Stimulated activated naive CD4-positive, alpha-beta T cell treated with Interleukin-2 at 50 U/mL for 16 hours (primary cell): ENCODE measurements around the gene ADGRL3.

Experiments
- DNase-seq: peaks from one replicate; lab custom pipeline; 2025; lab: John Stamatoyannopoulos, UW

The ADGRL3 gene

GRCh38 chr4:61277785-61278760 lies 77.9 kb downstream of the ADGRL3 start:
- no peak for DNase-seq

DNA sequence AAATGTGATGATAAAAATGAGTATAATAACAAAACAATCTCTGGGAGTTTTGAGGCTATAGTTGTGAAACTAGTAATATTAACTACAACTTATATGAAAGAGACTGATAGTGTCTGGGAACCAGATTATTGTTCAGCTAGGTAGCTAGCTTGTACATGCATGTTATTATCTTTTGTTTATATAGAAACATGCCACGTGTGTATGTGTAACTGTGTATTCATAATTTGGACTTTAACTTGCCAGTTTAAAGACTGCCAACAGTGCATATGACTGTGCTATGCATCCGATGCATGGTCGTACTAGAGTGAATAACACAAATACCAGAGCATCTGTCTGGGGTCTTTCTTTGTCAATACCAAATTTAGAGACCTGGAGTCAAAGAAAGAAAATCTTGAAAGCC lies 92.2 kb downstream of the ADGRL3 start:
- DNase-seq: no peak

GRCh38 chr4:61293707-61294400 lies 93.7 kb downstream of the ADGRL3 start:
- DNase-seq: no peak

- DNase-seq: no peak
Observed at GRCh38 chr4:61294936-61295335, 94.8 kb downstream of the ADGRL3 start.

GRCh38 chr4:61296144-61296543 lies 96.0 kb downstream of the ADGRL3 start:
- no peak for DNase-seq

DNA sequence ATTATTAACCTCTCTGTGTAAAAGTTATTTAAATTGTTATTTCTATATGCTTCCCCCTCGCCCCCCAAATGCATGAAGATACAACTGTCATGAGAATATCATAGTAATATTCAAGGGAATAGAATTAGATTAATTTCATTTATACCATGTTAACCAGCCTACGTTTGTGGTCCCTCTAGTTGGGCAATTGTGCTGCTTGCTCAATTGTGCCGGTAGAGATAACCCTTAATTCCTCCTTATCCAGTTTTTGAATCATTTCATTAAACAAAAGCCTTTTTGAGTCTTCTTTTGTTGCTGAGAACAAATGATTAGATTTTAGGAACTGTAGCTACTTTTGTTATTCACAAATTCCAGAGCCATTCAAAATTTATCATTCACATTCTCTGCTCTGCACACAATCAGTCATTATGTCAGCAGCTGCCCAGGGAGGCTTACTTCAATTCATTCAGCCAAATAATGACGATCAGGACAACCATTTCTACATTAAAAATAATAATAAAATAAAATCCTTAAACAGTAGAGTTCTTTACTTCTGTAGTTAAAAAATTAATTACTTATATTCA lies 98.1 kb downstream of the ADGRL3 start:
- no peak for DNase-seq

DNA sequence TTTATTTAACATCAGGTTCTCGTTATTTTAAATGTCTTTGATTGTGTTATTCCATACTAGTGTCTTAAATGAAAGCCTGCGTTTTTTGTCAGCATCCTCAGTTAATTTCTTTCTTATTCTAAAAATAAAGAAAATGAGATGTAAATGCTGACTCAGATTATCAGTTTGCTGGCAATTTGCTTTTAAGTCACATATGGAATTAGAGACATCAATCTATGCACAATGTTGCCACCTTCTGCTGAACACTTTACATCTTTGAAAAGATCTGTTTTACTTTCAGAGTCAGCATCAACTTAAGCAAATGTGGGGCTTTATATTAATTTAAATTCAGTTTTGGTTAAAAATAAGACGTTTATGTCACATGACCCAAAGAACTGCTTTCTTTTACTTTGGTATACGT lies 99.2 kb downstream of the ADGRL3 start:
- no peak for DNase-seq

GRCh38 chr4:61300266-61300844 lies 100.2 kb downstream of the ADGRL3 start:
- DNase-seq: no peak

- DNase-seq: no peak
Observed at GRCh38 chr4:61301271-61301670, 101.1 kb downstream of the ADGRL3 start.

GRCh38 chr4:61308033-61308432 lies 107.9 kb downstream of the ADGRL3 start:
- no peak for DNase-seq

- no peak for DNase-seq
Observed at GRCh38 chr4:61309616-61310015, 109.5 kb downstream of the ADGRL3 start.

DNA sequence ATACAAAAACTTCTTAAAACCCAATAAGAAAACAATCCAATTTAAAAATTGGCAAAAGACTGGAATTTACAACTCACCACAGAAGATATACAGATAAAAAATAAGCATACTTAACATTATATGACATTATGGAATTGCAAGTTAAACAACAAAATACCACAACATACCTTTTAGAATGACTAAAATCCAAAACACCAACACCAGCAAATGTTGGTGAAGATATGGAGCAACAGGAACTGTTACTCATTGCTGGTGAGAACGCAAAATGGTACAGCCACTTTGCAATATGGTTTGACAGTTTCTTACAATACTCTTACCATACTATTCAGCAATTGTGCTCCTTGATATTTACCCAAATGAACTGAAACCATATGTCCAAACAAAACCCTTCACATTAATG lies 112.4 kb downstream of the ADGRL3 start:
- DNase-seq: no peak

DNA sequence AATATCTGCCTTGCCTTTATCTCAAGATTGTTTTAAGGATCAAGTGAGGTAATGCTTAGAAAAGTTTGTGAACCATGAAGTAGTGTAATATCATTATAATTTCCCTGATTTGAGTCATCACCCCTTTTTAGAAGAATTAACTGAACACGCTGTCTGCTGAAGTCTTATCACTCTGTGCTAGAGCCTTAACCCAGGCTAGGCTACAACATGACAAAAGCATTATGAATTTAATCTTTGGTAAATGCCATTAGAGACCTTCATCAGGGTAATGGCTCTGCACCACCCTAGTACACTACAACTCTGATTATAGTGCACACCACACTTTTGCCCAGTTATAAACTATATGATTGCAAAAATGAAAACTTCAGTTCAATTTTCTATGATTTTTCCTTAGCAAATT lies 118.3 kb downstream of the ADGRL3 start:
- no peak for DNase-seq

DNA sequence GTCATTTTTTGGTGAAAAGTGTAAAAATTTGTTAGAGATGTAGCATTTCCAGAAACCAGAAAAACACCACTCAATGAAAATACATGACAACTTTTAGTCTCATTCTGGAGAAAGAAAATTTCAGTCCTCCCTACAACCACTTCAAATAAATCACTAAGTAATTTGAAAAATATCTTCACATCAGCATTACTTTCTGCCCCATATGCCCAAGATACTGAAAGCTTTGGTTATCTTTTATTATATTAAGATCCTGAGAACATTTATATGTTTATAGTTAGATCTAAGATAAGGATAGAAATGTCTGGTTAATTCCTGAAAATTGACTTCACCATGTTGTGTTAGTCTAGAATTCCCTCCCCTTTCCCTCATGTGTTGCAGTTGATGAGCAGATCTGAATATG lies 119.0 kb downstream of the ADGRL3 start:
- no peak for DNase-seq

- DNase-seq: no peak
Observed at GRCh38 chr4:61320154-61320553, 120.0 kb downstream of the ADGRL3 start.

DNA sequence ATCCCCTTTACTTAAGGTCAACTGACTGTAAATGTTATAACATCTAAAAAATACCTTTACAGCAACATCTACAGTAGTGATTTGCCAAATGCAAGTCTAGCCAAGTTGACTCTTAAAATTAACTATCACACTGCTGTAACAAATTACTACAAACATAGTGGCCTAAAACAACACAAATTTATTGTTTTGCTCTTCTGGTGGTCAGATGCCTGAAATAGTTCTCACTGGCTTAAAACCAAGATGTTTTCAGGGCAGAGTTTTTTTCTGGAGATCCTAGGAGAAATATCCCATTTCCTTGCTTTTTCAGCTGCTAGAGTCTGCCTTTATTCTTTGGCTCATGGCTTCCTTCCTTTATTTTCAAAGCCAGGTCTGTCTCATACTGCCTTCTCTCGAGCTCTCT lies 120.5 kb downstream of the ADGRL3 start:
- DNase-seq: no peak

DNA sequence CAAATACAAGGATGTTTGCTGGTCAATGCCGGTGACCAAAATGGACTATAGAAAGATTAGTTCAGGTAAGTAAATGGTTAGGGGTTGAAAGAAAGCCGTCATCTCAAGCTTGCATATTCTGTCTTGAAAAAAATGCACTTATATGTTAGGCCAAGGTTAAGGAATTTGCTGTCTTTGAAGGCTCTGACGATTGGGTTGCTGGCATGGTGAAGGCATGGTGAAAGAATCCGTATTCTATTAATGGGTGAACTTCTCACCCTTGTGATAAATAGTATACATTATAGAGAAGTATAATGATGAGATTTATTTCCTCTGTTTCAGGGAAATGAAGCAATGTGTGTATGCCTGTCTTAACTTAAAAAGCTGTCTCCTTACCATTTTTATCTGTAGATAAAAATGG lies 132.6 kb downstream of the ADGRL3 start:
- DNase-seq: no peak

GRCh38 chr4:61333490-61333889 lies 133.4 kb downstream of the ADGRL3 start:
- no peak for DNase-seq

GRCh38 chr4:61335241-61335763 lies 135.2 kb downstream of the ADGRL3 start:
- no peak for DNase-seq

DNA sequence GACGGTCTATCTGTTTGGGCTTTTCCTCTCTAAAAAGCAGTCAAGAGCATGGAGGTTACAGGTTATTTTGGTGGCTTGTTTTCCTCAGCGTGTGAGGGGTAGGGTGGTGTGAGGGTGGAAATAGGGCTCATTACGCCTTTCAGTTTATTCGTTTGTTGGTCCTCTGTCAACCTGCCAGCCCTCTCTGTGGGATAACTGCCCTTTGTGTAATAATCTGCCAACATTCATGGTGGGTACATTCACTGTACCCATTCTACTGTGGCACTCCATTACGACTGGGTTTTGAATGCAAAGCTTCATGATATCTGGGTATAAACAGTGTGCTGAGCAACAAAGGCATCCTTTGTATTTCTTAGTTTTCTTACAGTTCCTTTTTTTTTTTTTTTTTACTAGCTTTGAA lies 136.4 kb downstream of the ADGRL3 start:
- no peak for DNase-seq

DNA sequence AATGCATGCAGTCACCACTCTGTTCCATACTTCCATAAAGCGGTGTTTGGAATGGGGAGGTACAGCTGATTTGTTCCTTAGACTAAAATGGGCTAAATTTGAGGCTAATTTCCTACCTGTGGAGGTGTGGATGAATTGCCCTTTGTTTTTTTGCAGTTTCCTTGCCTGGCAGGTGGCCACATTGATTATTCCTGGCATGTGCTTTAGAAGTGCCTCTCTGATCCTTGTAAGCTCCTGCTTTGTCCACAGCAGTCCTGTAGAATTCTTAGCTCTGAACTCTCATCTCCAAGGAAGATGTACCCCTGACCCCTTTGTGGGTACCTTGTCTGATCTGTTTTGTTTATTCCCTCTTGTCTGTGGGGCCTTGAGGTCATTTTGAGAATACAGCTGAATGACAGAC lies 136.8 kb downstream of the ADGRL3 start:
- no peak for DNase-seq

DNA sequence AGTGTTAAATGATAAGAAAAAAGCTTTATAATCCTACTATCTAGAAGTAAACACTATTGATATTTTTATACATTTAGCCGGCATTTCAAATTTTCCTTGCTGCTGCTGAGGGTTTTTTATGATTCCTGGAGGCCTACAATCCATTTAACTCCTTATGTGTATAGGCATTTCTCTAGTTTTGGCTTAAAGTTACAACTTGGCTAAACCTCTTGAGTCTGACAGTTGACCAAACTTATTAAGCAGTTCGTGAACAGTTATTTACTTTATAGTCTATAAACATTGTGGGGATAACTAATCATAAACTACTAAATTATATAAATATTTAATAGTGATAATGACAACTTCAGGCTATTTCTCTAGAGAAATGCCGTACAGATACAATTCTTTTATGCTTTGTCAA lies 141.9 kb downstream of the ADGRL3 start:
- no peak for DNase-seq
